IMR-90 (cell line): ENCODE measurements around the gene VKORC1L1.

Source experiments
- BHLHE40 ChIP-seq: fragments of 150-350 bp; IDR thresholded peaks from 2 replicates; pipeline ENCODE4 v1.6.1; 2016; ENCODE audit warnings: mild to moderate bottlenecking, low read depth, low read length
- CEBPB ChIP-seq: IDR thresholded peaks from 2 replicates; pipeline ENCODE4 v1.6.1; 2012; ENCODE audit warnings: low read depth, low read length, improper control_type of control experiment
- CTCF ChIP-seq: conservative IDR thresholded peaks from 2 replicates; pipeline ENCODE4 v1.5.1; 2012; ENCODE audit warnings: mild to moderate bottlenecking, low read depth, low read length, improper control_type of control experiment
- MAFK ChIP-seq: IDR thresholded peaks from 2 replicates; pipeline ENCODE4 v1.6.1; 2012; ENCODE audit warnings: low read depth, low read length, improper control_type of control experiment
- MXI1 ChIP-seq: IDR thresholded peaks from 2 replicates; pipeline ENCODE4 v1.6.1; 2012; ENCODE audit warnings: low read depth, mild to moderate bottlenecking, low read length, moderate library complexity, borderline replicate concordance
- POLR2A ChIP-seq: IDR thresholded peaks from 2 replicates; pipeline ENCODE4 v1.6.1; 2012; ENCODE audit warnings: mild to moderate bottlenecking, low read depth, low read length
- RAD21 ChIP-seq: IDR thresholded peaks from 2 replicates; pipeline ENCODE4 v1.6.1; 2012; ENCODE audit warnings: low read length, improper control_type of control experiment
- RCOR1 ChIP-seq: IDR thresholded peaks from 2 replicates; pipeline ENCODE4 v1.6.1; 2012; ENCODE audit warnings: mild to moderate bottlenecking, low read length, improper control_type of control experiment; ENCODE audit not compliant: insufficient replicate concordance
- RFX5 ChIP-seq: IDR thresholded peaks from 2 replicates; pipeline ENCODE4 v1.8.0; 2012; ENCODE audit warnings: low read depth, mild to moderate bottlenecking, low read length, moderate library complexity
- TF ChIP-seq, protein P1 (sequence below): fragments of 150-350 bp; IDR thresholded peaks from 2 replicates; pipeline ENCODE4 v1.6.1; 2016; ENCODE audit warnings: low read depth, mild to moderate bottlenecking, low read length, moderate library complexity, borderline replicate concordance

GRCh38 chr7:65924193-65924592, 51.3 kb downstream of the VKORC1L1 start:
- TF ChIP-seq CTCF = no peak
- TF ChIP-seq MXI1 = no peak
- no peak for TF ChIP-seq POLR2A
- no peak for TF ChIP-seq BHLHE40
- TF ChIP-seq CEBPB = no peak
- TF ChIP-seq MAFK = no peak
- TF ChIP-seq, protein P1, sequence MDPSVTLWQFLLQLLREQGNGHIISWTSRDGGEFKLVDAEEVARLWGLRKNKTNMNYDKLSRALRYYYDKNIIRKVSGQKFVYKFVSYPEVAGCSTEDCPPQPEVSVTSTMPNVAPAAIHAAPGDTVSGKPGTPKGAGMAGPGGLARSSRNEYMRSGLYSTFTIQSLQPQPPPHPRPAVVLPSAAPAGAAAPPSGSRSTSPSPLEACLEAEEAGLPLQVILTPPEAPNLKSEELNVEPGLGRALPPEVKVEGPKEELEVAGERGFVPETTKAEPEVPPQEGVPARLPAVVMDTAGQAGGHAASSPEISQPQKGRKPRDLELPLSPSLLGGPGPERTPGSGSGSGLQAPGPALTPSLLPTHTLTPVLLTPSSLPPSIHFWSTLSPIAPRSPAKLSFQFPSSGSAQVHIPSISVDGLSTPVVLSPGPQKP = no peak
- TF ChIP-seq RAD21 = no peak
- no peak for TF ChIP-seq RCOR1
- TF ChIP-seq RFX5 = no peak
